ENCODE results near the gene TMIGD3. TPM values are rescaled to one million over a fixed set of nuclear protein-coding genes. Genes with fewer than 3 reads are reported as not detected.

The TMIGD3 gene
- total and polyA plus RNA-seq, 4 experiments from 2014 or later, result not detected

GRCh38 chr1:111465754-111466153 is 37.7 kb downstream of the TMIGD3 start:
- Histone ChIP-seq H3K27ac (ENCODE audit: low read depth, low read length) (no peak overlapping the region), H3K4me1 (ENCODE audit: insufficient read depth, low read length) (peaks cover 29% of the 10 kb centered on the region), H3K9me3 (ENCODE audit: control insufficient read depth in 1 of 2, low read length in 2 of 2) (no peaks in the 10 kb centered on the region), H3K36me3 (ENCODE audit: insufficient read depth, low read length) (peaks cover 5% of the 10 kb centered on the region), H3K27me3 (ENCODE audit: insufficient read depth, low read length) (no peaks in the 10 kb centered on the region), H3K4me3 (ENCODE audit: low read length in 2 of 2) (no peak overlapping the region)
- no peak for DNase-seq
- intact Hi-C loops (cut with micrococcal nuclease), result no loop called here
- Mint-ChIP-seq H3K27ac (peak overlapping the region in 1 of 7 donors; percentile 8), H3K4me3 (no peak overlapping the region), H3K27me3 (no peaks in the 10 kb centered on the region), H3K9me3 (no peaks in the 10 kb centered on the region), H3K36me3 (peaks cover 39% of the 10 kb centered on the region in 2 donors), H3K4me1 (peaks cover 6 to 22% (median 18%) of the 10 kb centered on the region in 4 donors)
- ChIA-PET POLR2A (ENCODE audit: partially characterized antibody) (interaction anchor here (1.1 to 2.6 kb wide), 4 partner anchors 11 to 128 kb away, joined by 3 to 9 read pairs (median 5); partner anchors contain the start of gene WDR77), CTCF (ENCODE audit: partially characterized antibody) (interaction anchor here (1.3 to 2.4 kb wide), 4 partner anchors 8 to 42 kb away, joined by 3 to 9 read pairs (median 4); partner anchors contain the start of gene C1orf162)

GRCh38 chr1:111463029-111463683 is 40.3 kb downstream of the TMIGD3 start:
- Mint-ChIP-seq H3K4me1 (peaks cover 8 to 26% (median 19%) of the 10 kb centered on the region in 4 donors), H3K36me3 (peaks cover 53 to 58% of the 10 kb centered on the region in 2 donors), H3K27ac (peak overlapping the region in 4 of 7 donors; percentile 22 to 68 (median 36)), H3K4me3 (no peak overlapping the region), H3K9me3 (no peaks in the 10 kb centered on the region), H3K27me3 (no peaks in the 10 kb centered on the region)
- Histone ChIP-seq H3K4me3 (ENCODE audit: low read length in 2 of 2) (no peak overlapping the region), H3K4me1 (ENCODE audit: insufficient read depth, low read length) (peaks cover 3% of the 10 kb centered on the region), H3K9me3 (ENCODE audit: control insufficient read depth in 1 of 2, low read length in 2 of 2) (no peaks in the 10 kb centered on the region), H3K27ac (ENCODE audit: low read depth, low read length) (no peak overlapping the region), H3K27me3 (ENCODE audit: insufficient read depth, low read length) (no peaks in the 10 kb centered on the region), H3K36me3 (ENCODE audit: insufficient read depth, low read length) (peaks cover 25% of the 10 kb centered on the region)
- intact Hi-C loops (cut with micrococcal nuclease), result no loop called here
- CTCF ChIA-PET (ENCODE audit: partially characterized antibody), result interaction anchor here (0.7 to 2.0 kb wide), 6 partner anchors 10 to 248 kb away, joined by 3 to 5 read pairs (median 4); no protein-coding TSS in a partner anchor
- POLR2A ChIA-PET (ENCODE audit: partially characterized antibody), result interaction anchor here (0.7 to 3.2 kb wide), 3 partner anchors 13 to 51 kb away, joined by 3 to 16 read pairs (median 3); no protein-coding TSS in a partner anchor
- no peak for DNase-seq

GRCh38 chr1:111462370-111463028 is 40.9 kb downstream of the TMIGD3 start:
- H3K36me3 Mint-ChIP-seq, result peaks cover 57 to 65% of the 10 kb centered on the region in 2 donors
- no peak overlapping the region for H3K4me3 Mint-ChIP-seq

GRCh38 chr1:111461765-111462164 is 41.7 kb downstream of the TMIGD3 start:
- Mint-ChIP-seq H3K27me3 (no peaks in the 10 kb centered on the region), H3K4me3 (no peak overlapping the region), H3K27ac (no peak overlapping the region), H3K9me3 (no peaks in the 10 kb centered on the region), H3K4me1 (peaks cover 11 to 32% (median 16%) of the 10 kb centered on the region in 4 donors), H3K36me3 (peaks cover 62 to 72% of the 10 kb centered on the region in 2 donors)
- H3K4me1 ChIP-seq (ENCODE audit: insufficient read depth, low read length), result no peaks in the 10 kb centered on the region
- H3K36me3 ChIP-seq (ENCODE audit: insufficient read depth, low read length), result peaks cover 36% of the 10 kb centered on the region
- POLR2A ChIA-PET (ENCODE audit: partially characterized antibody), result interaction anchor here (0.7 to 3.2 kb wide), 3 partner anchors 9 to 42 kb away, joined by 3 to 16 read pairs (median 5); partner anchors contain the start of genes ADORA3 and TMIGD3
- H3K27ac ChIP-seq (ENCODE audit: low read depth, low read length), result no peak overlapping the region
- no peaks in the 10 kb centered on the region for H3K27me3 ChIP-seq (ENCODE audit: insufficient read depth, low read length)
- CTCF ChIA-PET (ENCODE audit: partially characterized antibody), result interaction anchor here (1.0 to 2.0 kb wide), 4 partner anchors 9 to 46 kb away, joined by 3 to 4 read pairs (median 4); no protein-coding TSS in a partner anchor
- H3K4me3 ChIP-seq (ENCODE audit: low read length in 2 of 2), result no peak overlapping the region
- H3K9me3 ChIP-seq (ENCODE audit: control insufficient read depth in 1 of 2, low read length in 2 of 2), result no peaks in the 10 kb centered on the region
- intact Hi-C loops (cut with micrococcal nuclease), result no loop called here
- DNase-seq, result no peak

More at GRCh38 chr1:111462370-111463028, 40.9 kb downstream of the TMIGD3 start:
- Histone ChIP-seq H3K27me3 (ENCODE audit: insufficient read depth, low read length) (no peaks in the 10 kb centered on the region), H3K4me1 (ENCODE audit: insufficient read depth, low read length) (no peaks in the 10 kb centered on the region), H3K36me3 (ENCODE audit: insufficient read depth, low read length) (peaks cover 30% of the 10 kb centered on the region), H3K4me3 (ENCODE audit: low read length in 2 of 2) (no peak overlapping the region), H3K9me3 (ENCODE audit: control insufficient read depth in 1 of 2, low read length in 2 of 2) (no peaks in the 10 kb centered on the region), H3K27ac (ENCODE audit: low read depth, low read length) (no peak overlapping the region)
- peak overlapping the region in 1 of 7 donors; percentile 41 for H3K27ac Mint-ChIP-seq
- no peaks in the 10 kb centered on the region for H3K9me3 Mint-ChIP-seq
- peaks cover 11 to 28% (median 17%) of the 10 kb centered on the region in 4 donors for H3K4me1 Mint-ChIP-seq
- POLR2A ChIA-PET (ENCODE audit: partially characterized antibody), result interaction anchor here (0.7 to 3.2 kb wide), 4 partner anchors 14 to 50 kb away, joined by 3 to 16 read pairs (median 3); partner anchors contain the start of genes ADORA3 and TMIGD3
- intact Hi-C loops (cut with micrococcal nuclease), result no loop called here
- no peak for DNase-seq
- CTCF ChIA-PET (ENCODE audit: partially characterized antibody), result interaction anchor here (1.0 to 2.0 kb wide), 5 partner anchors 10 to 45 kb away, joined by 3 to 5 read pairs (median 4); no protein-coding TSS in a partner anchor
- H3K27me3 Mint-ChIP-seq, result no peaks in the 10 kb centered on the region

- Mint-ChIP-seq H3K4me3 (no peak overlapping the region), H3K36me3 (peaks cover 56 to 80% of the 10 kb centered on the region in 2 donors), H3K4me1 (peaks cover 41 to 64% (median 53%) of the 10 kb centered on the region in 4 donors), H3K9me3 (no peaks in the 10 kb centered on the region), H3K27me3 (no peaks in the 10 kb centered on the region), H3K27ac (peak overlapping the region in 4 of 7 donors; percentile 42 to 75 (median 60))
- ChIA-PET POLR2A (ENCODE audit: partially characterized antibody) (no interaction called here), CTCF (ENCODE audit: partially characterized antibody) (no interaction called here)
- Histone ChIP-seq H3K4me1 (ENCODE audit: insufficient read depth, low read length) (peaks cover 55% of the 10 kb centered on the region), H3K4me3 (ENCODE audit: low read length in 2 of 2) (no peak overlapping the region), H3K27ac (ENCODE audit: low read depth, low read length) (no peak overlapping the region), H3K9me3 (ENCODE audit: control insufficient read depth in 1 of 2, low read length in 2 of 2) (no peaks in the 10 kb centered on the region), H3K27me3 (ENCODE audit: insufficient read depth, low read length) (no peaks in the 10 kb centered on the region), H3K36me3 (ENCODE audit: insufficient read depth, low read length) (peaks cover 61% of the 10 kb centered on the region)
- intact Hi-C loops (cut with micrococcal nuclease), result no loop called here
- DNase-seq, result no peak
Observed at GRCh38 chr1:111455642-111456031, 47.8 kb downstream of the TMIGD3 start.

GRCh38 chr1:111454859-111455641 is 48.4 kb downstream of the TMIGD3 start:
- no peak overlapping the region for H3K27ac ChIP-seq (ENCODE audit: low read depth, low read length)
- no peaks in the 10 kb centered on the region for H3K27me3 ChIP-seq (ENCODE audit: insufficient read depth, low read length)
- Mint-ChIP-seq H3K4me3 (peak overlapping the region in 7 of 8 donors; percentile 3 to 59 (median 28)), H3K9me3 (no peaks in the 10 kb centered on the region), H3K36me3 (peaks cover 54 to 79% of the 10 kb centered on the region in 2 donors), H3K4me1 (peaks cover 43 to 70% (median 57%) of the 10 kb centered on the region in 4 donors), H3K27ac (peak overlapping the region in 6 of 7 donors; percentile 16 to 79 (median 54)), H3K27me3 (no peaks in the 10 kb centered on the region)
- ChIA-PET CTCF (ENCODE audit: partially characterized antibody) (interaction anchor here (0.8 kb wide), 1 partner anchor 14 kb away, joined by 3 read pairs; no protein-coding TSS in a partner anchor), POLR2A (ENCODE audit: partially characterized antibody) (no interaction called here)
- no peak for DNase-seq
- peaks cover 61% of the 10 kb centered on the region for H3K36me3 ChIP-seq (ENCODE audit: insufficient read depth, low read length)
- intact Hi-C loops (cut with micrococcal nuclease), result no loop called here
- H3K9me3 ChIP-seq (ENCODE audit: control insufficient read depth in 1 of 2, low read length in 2 of 2), result no peaks in the 10 kb centered on the region
- H3K4me3 ChIP-seq (ENCODE audit: low read length in 2 of 2), result no peak overlapping the region
- peaks cover 60% of the 10 kb centered on the region for H3K4me1 ChIP-seq (ENCODE audit: insufficient read depth, low read length)
